HG03159 (cell line): ENCODE results near the gene BRAF.
"Not testable (repeated sequence)": the region's sequence is repeated elsewhere in the genome, so short reads cannot be mapped to it uniquely, and the experiment has no call there.

Experiments
- ATAC-seq: cut with Tn5 transposase; IDR thresholded peaks from one replicate; pipeline ENCODE4 v1.9.1; 2021; ENCODE audit warnings: mild to moderate bottlenecking, moderate library complexity; ENCODE audit not compliant: unreplicated experiment

The BRAF gene

GRCh38 chr7:140924821-140925421, at the start of gene BRAF:
TSS of gene BRAF (minus strand) at chr7:140924929. CDS start at chr7:140924703, 226 bp downstream.
- ATAC-seq = peak; percentile 40

- no peak for ATAC-seq
Observed at GRCh38 chr7:140972876-140973829, 48.4 kb upstream of the BRAF start.

- ATAC-seq = no peak
Observed at GRCh38 chr7:140972344-140972743, 47.6 kb upstream of the BRAF start.

- ATAC-seq = no peak
Observed at GRCh38 chr7:140967438-140967837, 42.7 kb upstream of the BRAF start.

- no peak for ATAC-seq
Observed at GRCh38 chr7:140966561-140967233, 42.0 kb upstream of the BRAF start.

- ATAC-seq = no peak
Observed at GRCh38 chr7:140961117-140961516, 36.4 kb upstream of the BRAF start.

- ATAC-seq = not testable (repeated sequence)
Observed at GRCh38 chr7:140956997-140957396, 32.3 kb upstream of the BRAF start.

GRCh38 chr7:140945940-140946339, 21.2 kb upstream of the BRAF start:
- no peak for ATAC-seq

- ATAC-seq = not testable (repeated sequence)
Observed at GRCh38 chr7:140942242-140942641, 17.5 kb upstream of the BRAF start.

- ATAC-seq = no peak
Observed at GRCh38 chr7:140940898-140941297, 16.2 kb upstream of the BRAF start.

- ATAC-seq = no peak
Observed at GRCh38 chr7:140937702-140938264, 13.1 kb upstream of the BRAF start.

- no peak for ATAC-seq
Observed at GRCh38 chr7:140928491-140929309, 4.0 kb upstream of the BRAF start.

- not testable (repeated sequence) for ATAC-seq
Observed at GRCh38 chr7:140927945-140928344, 3.2 kb upstream of the BRAF start.

- ATAC-seq = no peak
Observed at GRCh38 chr7:140927351-140927750, 2.6 kb upstream of the BRAF start.

- no peak for ATAC-seq
Observed at GRCh38 chr7:140926021-140926817, 1.5 kb upstream of the BRAF start.

GRCh38 chr7:140924019-140924820, 509 bp downstream of the BRAF start:
- peak; percentile 91 for ATAC-seq

- ATAC-seq = no peak
Observed at GRCh38 chr7:140923358-140924006, 1.2 kb downstream of the BRAF start.

- ATAC-seq = no peak
Observed at GRCh38 chr7:140922741-140923345, 1.9 kb downstream of the BRAF start.
